Measurements from ENCODE around the gene KIF1C.
"Not testable (repeated sequence)": the region's sequence is repeated elsewhere in the genome, so short reads cannot be mapped to it uniquely, and the experiment has no call there.

DNA sequence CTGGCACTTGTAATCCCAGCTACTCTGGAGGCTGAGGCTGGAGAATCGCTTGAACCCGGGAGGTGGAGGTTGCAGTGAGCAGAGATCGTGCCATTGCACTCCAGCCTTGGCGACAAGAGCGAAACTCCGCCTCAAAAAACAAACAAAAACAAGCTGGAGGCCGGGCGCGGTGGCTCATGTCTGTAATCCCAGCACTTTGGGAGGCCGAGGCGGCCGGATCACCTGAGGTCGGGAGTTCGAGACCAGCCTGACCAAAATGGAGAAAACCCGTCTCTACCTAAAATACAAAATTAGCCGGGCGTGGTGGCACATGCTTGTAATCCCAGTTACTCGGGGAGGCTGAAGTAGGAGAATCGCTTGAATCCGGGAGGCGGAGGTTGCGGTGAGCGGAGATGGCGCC, 79.5 kb downstream of the KIF1C start:
- TF ChIP-seq, protein P1, sequence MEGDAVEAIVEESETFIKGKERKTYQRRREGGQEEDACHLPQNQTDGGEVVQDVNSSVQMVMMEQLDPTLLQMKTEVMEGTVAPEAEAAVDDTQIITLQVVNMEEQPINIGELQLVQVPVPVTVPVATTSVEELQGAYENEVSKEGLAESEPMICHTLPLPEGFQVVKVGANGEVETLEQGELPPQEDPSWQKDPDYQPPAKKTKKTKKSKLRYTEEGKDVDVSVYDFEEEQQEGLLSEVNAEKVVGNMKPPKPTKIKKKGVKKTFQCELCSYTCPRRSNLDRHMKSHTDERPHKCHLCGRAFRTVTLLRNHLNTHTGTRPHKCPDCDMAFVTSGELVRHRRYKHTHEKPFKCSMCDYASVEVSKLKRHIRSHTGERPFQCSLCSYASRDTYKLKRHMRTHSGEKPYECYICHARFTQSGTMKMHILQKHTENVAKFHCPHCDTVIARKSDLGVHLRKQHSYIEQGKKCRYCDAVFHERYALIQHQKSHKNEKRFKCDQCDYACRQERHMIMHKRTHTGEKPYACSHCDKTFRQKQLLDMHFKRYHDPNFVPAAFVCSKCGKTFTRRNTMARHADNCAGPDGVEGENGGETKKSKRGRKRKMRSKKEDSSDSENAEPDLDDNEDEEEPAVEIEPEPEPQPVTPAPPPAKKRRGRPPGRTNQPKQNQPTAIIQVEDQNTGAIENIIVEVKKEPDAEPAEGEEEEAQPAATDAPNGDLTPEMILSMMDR (IDR thresholded peaks at IDR 0.05), result not testable (repeated sequence)
- not testable (repeated sequence) for TF ChIP-seq EZH2 (IDR thresholded peaks at IDR 0.05; ENCODE audit: borderline replicate concordance, insufficient read depth, low read depth, low read length, poor library complexity, severe bottlenecking)
